Globus pallidus (tissue), 1 donor: Measurements from ENCODE around the gene FCN3.

Experiments used
- DNase-seq: peaks from one replicate; pipeline ENCODE4 v3.0.0-alpha.2; 2015; ENCODE audit warnings: low spot score

The FCN3 gene

GRCh38 chr1:27341525-27342252 lies 32.9 kb downstream of the FCN3 start, which contains the start of gene SYTL1:
TSS of gene SYTL1 (plus strand) at chr1:27342022. CDS start at chr1:27345335, 3,313 bp downstream.
- no peak for DNase-seq

GRCh38 chr1:27339213-27339612 lies 35.4 kb downstream of the FCN3 start:
- DNase-seq = no peak

GRCh38 chr1:27338751-27339150 lies 35.9 kb downstream of the FCN3 start:
- DNase-seq = no peak

GRCh38 chr1:27336756-27337155 lies 37.9 kb downstream of the FCN3 start:
- DNase-seq = no peak

- no peak for DNase-seq
Observed at GRCh38 chr1:27335506-27336422, 38.9 kb downstream of the FCN3 start.

GRCh38 chr1:27333717-27334279 lies 40.8 kb downstream of the FCN3 start:
- no peak for DNase-seq

- DNase-seq = peak; percentile 18
Observed at GRCh38 chr1:27332536-27333281, 41.9 kb downstream of the FCN3 start.

GRCh38 chr1:27331922-27332321 lies 42.7 kb downstream of the FCN3 start:
- no peak for DNase-seq

- no peak for DNase-seq
Observed at GRCh38 chr1:27331426-27331825, 43.2 kb downstream of the FCN3 start.

GRCh38 chr1:27330786-27331185 lies 43.8 kb downstream of the FCN3 start:
- DNase-seq = no peak

GRCh38 chr1:27327964-27328363 lies 46.7 kb downstream of the FCN3 start:
- no peak for DNase-seq

- no peak for DNase-seq
Observed at GRCh38 chr1:27325286-27325685, 49.3 kb downstream of the FCN3 start.

- DNase-seq = no peak
Observed at GRCh38 chr1:27322569-27323240, 51.9 kb downstream of the FCN3 start.

GRCh38 chr1:27321813-27322568 lies 52.6 kb downstream of the FCN3 start, which contains the start of gene TMEM222:
TSS of gene TMEM222 (plus strand) at chr1:27322163. CDS start at chr1:27322198, 35 bp downstream.
- peak; percentile 97 for DNase-seq
